GM03348 (cell line): Measurements from ENCODE around the gene GMPPA.

Experiments
- DNase-seq: peaks from one replicate; pipeline ENCODE4 v3.0.0; 2012; ENCODE audit warnings: low spot score

GMPPA gene

GRCh38 chr2:219506802-219507526 is 8.3 kb downstream of the GMPPA start:
- no peak for DNase-seq

- DNase-seq = no peak
Observed at GRCh38 chr2:219507581-219508443, 9.1 kb downstream of the GMPPA start.

GRCh38 chr2:219508444-219508734 is 9.7 kb downstream of the GMPPA start:
- no peak for DNase-seq

- peak; percentile 29 for DNase-seq
Observed at GRCh38 chr2:219508971-219509779, 10.5 kb downstream of the GMPPA start.

- peak; percentile 81 for DNase-seq
Observed at GRCh38 chr2:219509780-219510511, 11.3 kb downstream of the GMPPA start.

- DNase-seq = no peak
Observed at GRCh38 chr2:219510512-219511135, 11.9 kb downstream of the GMPPA start.

GRCh38 chr2:219511547-219512325 is 13.0 kb downstream of the GMPPA start:
- peak; percentile 43 for DNase-seq

GRCh38 chr2:219512524-219513216 is 14.0 kb downstream of the GMPPA start:
- no peak for DNase-seq

- no peak for DNase-seq
Observed at GRCh38 chr2:219513787-219514186, 15.1 kb downstream of the GMPPA start.

GRCh38 chr2:219514196-219514761 is 15.6 kb downstream of the GMPPA start, which contains the start of gene ASIC4:
TSS of gene ASIC4 (plus strand) at chr2:219514482. CDS start at chr2:219514725, 243 bp downstream.
- DNase-seq = peak; percentile 35

GRCh38 chr2:219514836-219515235 is 16.1 kb downstream of the GMPPA start:
- no peak for DNase-seq

GRCh38 chr2:219515874-219516629 is 17.4 kb downstream of the GMPPA start:
- DNase-seq = no peak

GRCh38 chr2:219516888-219517287 is 18.2 kb downstream of the GMPPA start:
- no peak for DNase-seq

GRCh38 chr2:219517954-219518778 is 19.5 kb downstream of the GMPPA start:
- no peak for DNase-seq

- DNase-seq = no peak
Observed at GRCh38 chr2:219519526-219519916, 20.8 kb downstream of the GMPPA start.

GRCh38 chr2:219520079-219520478 is 21.4 kb downstream of the GMPPA start:
- no peak for DNase-seq

GRCh38 chr2:219521066-219521880 is 22.6 kb downstream of the GMPPA start:
- DNase-seq = peak; percentile 82
